ENCODE data around the gene AFF2. TPM values are rescaled to one million over a fixed set of nuclear protein-coding genes. Genes with fewer than 3 reads are reported as not detected.

Gene AFF2
- total and polyA plus RNA-seq, 11 donors, result under 0.01 to 0.83 (median 0.07) TPM

DNA sequence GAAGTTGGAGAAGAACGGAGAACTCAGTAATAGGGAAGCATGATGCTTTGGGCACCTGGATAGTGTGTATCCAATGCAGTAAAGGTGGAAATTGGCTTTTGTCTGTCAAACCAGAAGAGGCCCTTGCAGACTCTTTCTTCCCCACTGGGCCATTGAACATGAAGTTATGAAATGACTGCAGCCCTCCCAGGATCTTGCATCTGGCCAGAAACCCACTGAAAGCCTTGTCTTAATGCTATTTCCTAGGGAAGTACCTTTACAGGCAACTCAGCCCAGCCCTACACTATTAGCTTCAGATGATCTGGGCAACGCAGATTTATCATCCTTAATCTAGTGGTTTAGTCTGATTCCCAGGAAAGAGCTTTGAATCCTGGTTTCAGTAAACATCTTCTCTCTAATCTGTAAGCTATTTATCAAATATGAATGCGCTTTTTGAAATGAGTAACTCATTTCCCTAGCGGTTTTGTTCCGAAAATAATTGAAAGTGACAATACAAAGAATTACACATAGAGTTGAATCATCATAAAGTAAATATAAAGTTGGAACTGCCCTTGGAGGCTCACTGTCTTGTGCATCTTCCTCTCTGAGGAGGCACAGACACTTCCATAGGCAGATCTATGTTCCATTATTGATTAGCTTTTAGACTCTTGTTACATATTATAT, 540.6 kb downstream of the AFF2 start:
- ATAC-seq, result no peak
- intact Hi-C loops (cut with DNase I), result no loop called here
- WGBS, 4 donors, result 68 to 74% (median 71%) methylated on average over 5 of the region's 5 CpGs

DNA sequence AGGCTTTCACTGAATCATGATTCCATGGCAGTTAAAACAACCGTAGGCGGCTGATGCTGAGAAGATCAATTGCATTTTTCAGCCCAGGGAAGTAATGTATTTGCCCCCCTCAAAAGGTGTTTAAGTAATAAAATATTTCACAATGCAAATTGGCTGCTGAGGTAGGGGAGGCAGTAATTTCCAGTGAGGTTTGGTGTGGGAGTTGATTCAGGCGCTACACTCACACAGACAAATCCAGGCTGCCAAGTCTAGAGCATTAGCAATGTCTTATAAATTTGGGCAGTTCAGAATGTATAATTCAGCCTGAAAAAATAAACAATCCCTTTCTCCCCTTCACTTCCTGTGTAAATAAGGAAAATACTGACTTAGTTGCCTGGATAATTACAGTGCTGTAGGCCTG, 543.0 kb downstream of the AFF2 start:
- intact Hi-C loops (cut with DNase I), result no loop called here
- ATAC-seq (no peak), DNase-seq (no peak)
- H3K4me1 ChIP-seq, result no peaks in the 10 kb centered on the region
- no peak overlapping the region for H3K4me3 ChIP-seq
- no peaks in the 10 kb centered on the region for H3K27me3 ChIP-seq
- H3K27ac ChIP-seq, result no peak overlapping the region
- WGBS, 4 donors, result 89 to 94% (median 92%) methylated on average over 3 of the region's 3 CpGs
- no peaks in the 10 kb centered on the region for H3K9me3 ChIP-seq
- TF ChIP-seq, protein P1, sequence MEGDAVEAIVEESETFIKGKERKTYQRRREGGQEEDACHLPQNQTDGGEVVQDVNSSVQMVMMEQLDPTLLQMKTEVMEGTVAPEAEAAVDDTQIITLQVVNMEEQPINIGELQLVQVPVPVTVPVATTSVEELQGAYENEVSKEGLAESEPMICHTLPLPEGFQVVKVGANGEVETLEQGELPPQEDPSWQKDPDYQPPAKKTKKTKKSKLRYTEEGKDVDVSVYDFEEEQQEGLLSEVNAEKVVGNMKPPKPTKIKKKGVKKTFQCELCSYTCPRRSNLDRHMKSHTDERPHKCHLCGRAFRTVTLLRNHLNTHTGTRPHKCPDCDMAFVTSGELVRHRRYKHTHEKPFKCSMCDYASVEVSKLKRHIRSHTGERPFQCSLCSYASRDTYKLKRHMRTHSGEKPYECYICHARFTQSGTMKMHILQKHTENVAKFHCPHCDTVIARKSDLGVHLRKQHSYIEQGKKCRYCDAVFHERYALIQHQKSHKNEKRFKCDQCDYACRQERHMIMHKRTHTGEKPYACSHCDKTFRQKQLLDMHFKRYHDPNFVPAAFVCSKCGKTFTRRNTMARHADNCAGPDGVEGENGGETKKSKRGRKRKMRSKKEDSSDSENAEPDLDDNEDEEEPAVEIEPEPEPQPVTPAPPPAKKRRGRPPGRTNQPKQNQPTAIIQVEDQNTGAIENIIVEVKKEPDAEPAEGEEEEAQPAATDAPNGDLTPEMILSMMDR (IDR thresholded peaks at IDR 0.05), result no peak
- no peak for TF ChIP-seq POLR2A (IDR thresholded peaks at IDR 0.05)
- H3K36me3 ChIP-seq, result no peaks in the 10 kb centered on the region

More for the DNA sequence above, 540.6 kb downstream of the AFF2 start:
- no peak overlapping the region for H3K27ac ChIP-seq
- H3K9me3 ChIP-seq, result no peaks in the 10 kb centered on the region
- no peak for DNase-seq
- H3K27me3 ChIP-seq, result no peaks in the 10 kb centered on the region
- no peak overlapping the region for H3K4me3 ChIP-seq
- no peak for TF ChIP-seq POLR2A (IDR thresholded peaks at IDR 0.05)
- TF ChIP-seq, protein P1 (IDR thresholded peaks at IDR 0.05), result no peak
- H3K36me3 ChIP-seq, result no peaks in the 10 kb centered on the region
- no peaks in the 10 kb centered on the region for H3K4me1 ChIP-seq

DNA sequence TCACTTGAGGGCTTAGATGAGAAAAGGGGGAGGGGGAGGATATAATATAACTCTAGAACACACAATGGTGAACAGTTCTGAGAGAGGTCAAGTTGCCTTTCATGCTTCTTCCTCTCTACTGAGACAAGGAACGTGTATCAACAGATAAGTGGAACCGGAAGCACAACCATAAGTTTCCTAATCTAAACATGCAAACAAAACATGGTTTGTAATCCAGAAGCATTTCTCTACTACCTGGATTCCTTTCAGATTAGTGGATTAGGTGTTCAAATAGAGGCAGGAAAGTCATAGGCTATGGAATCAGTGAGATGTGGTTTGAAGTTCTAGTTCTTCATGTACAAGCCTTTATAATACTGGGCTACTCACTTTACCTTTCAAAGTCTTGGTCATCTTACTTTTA, 544.1 kb downstream of the AFF2 start:
- TF ChIP-seq POLR2A (IDR thresholded peaks at IDR 0.05), result no peak
- TF ChIP-seq, protein P1 (IDR thresholded peaks at IDR 0.05), result no peak
- intact Hi-C loops (cut with DNase I), result no loop called here
- ATAC-seq, result no peak
- no peaks in the 10 kb centered on the region for H3K27me3 ChIP-seq
- H3K4me3 ChIP-seq, result no peak overlapping the region
- no peaks in the 10 kb centered on the region for H3K4me1 ChIP-seq
- WGBS, 4 donors, result 57 to 76% (median 63%) methylated on average over 2 of the region's 2 CpGs
- H3K9me3 ChIP-seq, result no peaks in the 10 kb centered on the region
- DNase-seq, result no peak
- no peaks in the 10 kb centered on the region for H3K36me3 ChIP-seq
- no peak overlapping the region for H3K27ac ChIP-seq

DNA sequence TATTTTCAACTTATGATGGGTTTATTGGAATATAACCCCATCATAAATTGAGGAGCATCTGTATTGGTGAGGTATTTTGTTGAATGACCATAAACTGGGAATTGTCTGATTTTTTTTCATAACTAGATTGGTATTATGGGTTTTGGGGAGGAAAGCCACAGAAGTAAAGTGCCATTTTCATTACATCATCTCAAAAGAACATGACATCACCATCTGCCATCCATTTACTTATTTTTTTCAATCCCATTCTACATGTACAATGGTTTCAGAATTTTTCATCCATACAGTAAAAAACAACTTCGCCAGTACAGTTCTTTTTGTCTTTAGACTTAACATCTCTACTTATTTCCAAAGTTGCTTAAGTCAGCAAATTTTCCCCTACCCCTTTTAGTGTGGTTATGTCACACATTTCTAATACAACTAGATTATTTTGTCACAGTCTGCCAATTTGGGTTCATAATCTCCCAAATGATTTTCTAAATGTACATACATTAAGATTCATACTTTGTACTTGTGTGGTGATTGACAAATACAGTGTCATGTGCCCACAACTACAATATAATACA, 545.3 kb downstream of the AFF2 start:
- no peaks in the 10 kb centered on the region for H3K27me3 ChIP-seq
- WGBS, 4 donors, result 75 to 92% (median 83%) methylated on average over 1 of the region's 1 CpG
- DNase-seq (no peak), ATAC-seq (no peak)
- no peak for TF ChIP-seq POLR2A (IDR thresholded peaks at IDR 0.05)
- TF ChIP-seq, protein P1 (IDR thresholded peaks at IDR 0.05), result no peak
- no peaks in the 10 kb centered on the region for H3K4me1 ChIP-seq
- no peak overlapping the region for H3K27ac ChIP-seq
- no peak overlapping the region for H3K4me3 ChIP-seq
- no peaks in the 10 kb centered on the region for H3K36me3 ChIP-seq
- intact Hi-C loops (cut with DNase I), result no loop called here
- H3K9me3 ChIP-seq, result no peaks in the 10 kb centered on the region
